ENCODE data around the gene CYTH4. TPM values are rescaled to one million over a fixed set of nuclear protein-coding genes. Genes with fewer than 3 reads are reported as not detected.

The CYTH4 gene
- polyA plus RNA-seq, 1 experiment, result not detected

DNA sequence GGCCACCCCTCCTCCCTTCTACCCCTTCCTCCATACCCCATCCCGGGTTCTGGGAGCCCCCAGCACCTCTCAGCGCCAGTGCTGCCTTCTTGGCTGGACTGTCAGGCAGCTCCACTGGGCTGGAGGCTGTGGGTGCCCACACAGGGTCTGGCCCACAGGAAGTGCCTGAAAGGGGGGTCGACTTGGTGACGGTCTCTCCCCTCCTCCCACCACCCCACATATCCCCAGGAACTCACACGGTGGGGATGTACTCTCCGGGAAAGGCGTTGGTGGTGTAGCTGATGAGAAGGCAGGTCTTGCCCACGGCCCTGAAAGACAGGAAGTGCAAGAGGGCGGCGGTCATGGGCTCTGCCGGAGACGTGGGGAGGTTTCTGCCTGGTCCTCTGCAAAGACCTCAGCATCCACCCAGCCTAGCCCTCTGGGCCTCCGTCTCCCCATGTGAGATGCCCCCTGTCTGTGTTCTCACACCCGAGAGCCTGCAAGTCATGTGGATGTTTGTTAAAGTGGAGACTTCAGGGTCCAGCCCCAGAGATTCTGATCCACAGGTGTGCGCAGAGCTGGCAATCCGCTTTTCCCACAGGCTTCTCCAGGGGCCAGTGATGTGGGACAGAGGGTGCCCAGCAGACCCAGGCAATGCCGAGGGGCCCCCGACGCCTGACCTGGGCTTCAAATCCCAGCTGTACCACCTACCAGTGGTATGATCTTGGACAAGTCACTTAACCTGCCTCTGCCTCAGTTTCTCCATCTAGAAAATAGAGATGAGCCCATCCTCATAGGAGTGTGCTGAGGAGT is 40.8 kb upstream of the CYTH4 start:
- POLR2A ChIA-PET, result no interaction called here
- Histone ChIP-seq H3K36me3 (ENCODE audit: control insufficient read depth, insufficient read depth, low read length) (no peaks in the 10 kb centered on the region), H3K27me3 (ENCODE audit: control insufficient read depth, insufficient read depth, low read length) (no peaks in the 10 kb centered on the region), H3K4me3 (ENCODE audit: low read depth, low read length) (no peak overlapping the region)
- CTCF ChIA-PET, result interaction anchor here (1.2 to 6.9 kb wide), 3 partner anchors 12 to 43 kb away, joined by 3 to 83 read pairs (median 9); no protein-coding TSS in a partner anchor
- no peak for DNase-seq (ENCODE audit: low read depth)
- TF ChIP-seq, protein P1, sequence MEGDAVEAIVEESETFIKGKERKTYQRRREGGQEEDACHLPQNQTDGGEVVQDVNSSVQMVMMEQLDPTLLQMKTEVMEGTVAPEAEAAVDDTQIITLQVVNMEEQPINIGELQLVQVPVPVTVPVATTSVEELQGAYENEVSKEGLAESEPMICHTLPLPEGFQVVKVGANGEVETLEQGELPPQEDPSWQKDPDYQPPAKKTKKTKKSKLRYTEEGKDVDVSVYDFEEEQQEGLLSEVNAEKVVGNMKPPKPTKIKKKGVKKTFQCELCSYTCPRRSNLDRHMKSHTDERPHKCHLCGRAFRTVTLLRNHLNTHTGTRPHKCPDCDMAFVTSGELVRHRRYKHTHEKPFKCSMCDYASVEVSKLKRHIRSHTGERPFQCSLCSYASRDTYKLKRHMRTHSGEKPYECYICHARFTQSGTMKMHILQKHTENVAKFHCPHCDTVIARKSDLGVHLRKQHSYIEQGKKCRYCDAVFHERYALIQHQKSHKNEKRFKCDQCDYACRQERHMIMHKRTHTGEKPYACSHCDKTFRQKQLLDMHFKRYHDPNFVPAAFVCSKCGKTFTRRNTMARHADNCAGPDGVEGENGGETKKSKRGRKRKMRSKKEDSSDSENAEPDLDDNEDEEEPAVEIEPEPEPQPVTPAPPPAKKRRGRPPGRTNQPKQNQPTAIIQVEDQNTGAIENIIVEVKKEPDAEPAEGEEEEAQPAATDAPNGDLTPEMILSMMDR (IDR thresholded peaks at IDR 0.05; ENCODE audit: insufficient read depth, low read depth, low read length), result no peak

DNA sequence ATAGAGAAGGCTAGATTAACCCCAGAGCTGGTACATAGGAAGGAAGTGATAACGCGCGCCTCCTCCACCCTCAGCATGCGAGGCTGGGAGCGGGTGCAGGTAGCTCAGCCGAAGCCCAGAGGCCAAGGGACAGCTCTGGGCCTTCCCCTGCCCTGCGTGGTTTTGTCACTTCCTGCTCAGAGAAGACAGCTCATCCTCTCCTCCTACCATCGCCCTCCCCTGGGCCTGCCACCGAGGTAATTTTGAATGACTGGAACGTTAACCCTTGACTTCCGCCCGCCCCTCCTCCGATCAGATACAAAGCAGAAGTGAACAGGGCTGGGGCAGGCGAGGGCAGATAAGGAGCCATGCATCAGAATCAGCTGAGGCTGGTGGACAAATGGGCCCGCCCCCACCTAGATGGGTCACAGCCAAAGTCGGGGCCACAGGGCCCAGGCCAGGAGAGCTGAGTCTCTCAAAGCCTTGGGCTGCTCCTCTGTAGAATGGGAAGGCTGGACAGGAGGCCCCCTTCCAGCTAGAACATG is 39.9 kb upstream of the CYTH4 start:
- POLR2A ChIA-PET, result no interaction called here
- Histone ChIP-seq H3K4me3 (ENCODE audit: low read depth, low read length) (no peak overlapping the region), H3K27me3 (ENCODE audit: control insufficient read depth, insufficient read depth, low read length) (no peaks in the 10 kb centered on the region; the same call in 1 of the 2 replicates), H3K36me3 (ENCODE audit: control insufficient read depth, insufficient read depth, low read length) (no peaks in the 10 kb centered on the region)
- CTCF ChIA-PET, result interaction anchor here (1.0 to 6.9 kb wide), 4 partner anchors 13 to 44 kb away, joined by 3 to 83 read pairs (median 6); no protein-coding TSS in a partner anchor
- TF ChIP-seq, protein P1 (IDR thresholded peaks at IDR 0.05; ENCODE audit: insufficient read depth, low read depth, low read length), result no peak
- no peak for DNase-seq (ENCODE audit: low read depth)

DNA sequence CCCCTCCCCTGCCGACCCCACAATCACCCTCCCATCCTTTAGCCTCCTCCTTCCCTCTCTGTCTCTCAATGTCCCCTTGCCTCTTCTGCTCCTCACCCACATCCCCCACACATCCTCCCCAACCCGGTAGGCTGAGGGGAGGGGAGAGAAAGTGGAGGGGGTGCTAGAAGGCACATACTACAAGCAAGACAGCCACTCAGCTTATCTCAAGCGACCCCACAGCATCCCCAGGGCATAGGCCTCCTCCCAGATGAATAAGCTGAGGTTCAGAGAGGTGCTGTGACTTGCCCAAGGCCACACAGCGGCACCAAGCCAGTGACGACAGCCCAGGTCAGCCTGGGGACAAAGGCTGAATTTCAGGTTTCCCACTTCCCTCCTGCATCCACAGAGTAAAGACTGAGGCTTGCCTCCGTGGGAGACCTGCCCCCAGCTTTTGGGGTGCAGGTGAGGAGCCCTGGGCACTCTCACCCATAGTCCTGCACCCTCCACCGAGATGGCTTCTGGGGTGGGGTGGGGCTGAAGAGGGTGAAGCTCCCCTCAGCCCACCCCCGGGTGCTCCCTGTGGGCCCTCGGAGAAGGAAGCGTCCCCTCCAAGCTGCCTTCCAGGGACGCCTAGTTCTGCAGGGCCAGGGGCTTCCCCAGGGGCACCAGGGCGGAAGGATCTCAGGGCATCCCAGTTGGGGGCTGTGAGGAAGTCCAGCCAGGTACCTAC is 38.8 kb upstream of the CYTH4 start:
- no peak for DNase-seq (ENCODE audit: low read depth)
- TF ChIP-seq, protein P1 (IDR thresholded peaks at IDR 0.05; ENCODE audit: insufficient read depth, low read depth, low read length), result no peak
- ChIA-PET POLR2A (no interaction called here), CTCF (interaction anchor here (1.0 to 6.9 kb wide), 5 partner anchors 14 to 201 kb away, joined by 3 to 83 read pairs (median 7); no protein-coding TSS in a partner anchor)
- no peaks in the 10 kb centered on the region; the same call in 1 of the 2 replicates for H3K27me3 ChIP-seq (ENCODE audit: control insufficient read depth, insufficient read depth, low read length)
- H3K4me3 ChIP-seq (ENCODE audit: low read depth, low read length), result peak overlapping the region; percentile 39
- no peaks in the 10 kb centered on the region for H3K36me3 ChIP-seq (ENCODE audit: control insufficient read depth, insufficient read depth, low read length)

DNA sequence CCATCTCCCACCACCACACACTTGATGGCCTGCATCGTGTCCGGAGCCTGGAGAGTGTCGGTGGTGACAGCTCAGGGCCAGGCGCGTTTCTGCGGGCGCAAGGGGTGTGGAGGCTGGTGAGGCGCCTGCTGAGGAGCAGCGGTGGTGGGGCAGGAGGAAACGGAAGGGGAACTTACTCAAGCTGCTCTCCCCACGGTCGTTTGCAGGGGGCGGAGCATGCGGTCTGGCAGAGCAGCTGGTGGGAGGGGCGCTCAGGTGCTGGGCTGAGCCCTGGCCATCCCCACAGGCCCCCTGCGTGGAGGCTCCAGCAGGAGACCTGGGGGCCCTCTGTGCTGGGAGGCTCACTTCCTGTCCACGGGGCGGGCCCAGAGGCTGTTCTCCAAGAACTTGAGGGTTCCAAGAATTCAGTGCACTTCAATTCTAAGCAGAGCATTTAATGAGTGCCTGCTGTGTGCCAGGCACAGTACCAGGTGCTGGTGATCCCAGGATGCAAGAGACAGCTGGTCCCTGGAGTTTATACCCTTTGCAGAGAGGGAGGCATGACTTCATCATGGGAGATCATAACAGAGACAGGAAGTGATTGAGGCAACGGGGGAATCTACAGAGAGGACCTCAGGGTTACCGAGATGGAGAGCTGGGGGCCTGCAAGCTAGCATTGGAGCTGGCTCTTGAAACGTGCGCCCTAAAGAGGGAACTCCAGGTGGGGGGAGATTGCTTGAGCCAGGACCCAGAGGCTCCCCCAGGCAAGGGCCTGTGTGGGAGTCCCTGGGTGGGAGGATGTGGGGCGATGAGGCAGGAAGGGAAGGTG is 38.0 kb upstream of the CYTH4 start, which contains the start of gene RAC2:
TSS of gene RAC2 (minus strand) at position 156 of the 808 bp plus-strand sequence. CDS start at position 35, 121 bp downstream.
- TF ChIP-seq, protein P1 (IDR thresholded peaks at IDR 0.05; ENCODE audit: insufficient read depth, low read depth, low read length), result no peak
- Histone ChIP-seq H3K27me3 (ENCODE audit: control insufficient read depth, insufficient read depth, low read length) (no peaks in the 10 kb centered on the region; the same call in 1 of the 2 replicates), H3K36me3 (ENCODE audit: control insufficient read depth, insufficient read depth, low read length) (no peaks in the 10 kb centered on the region), H3K4me3 (ENCODE audit: low read depth, low read length) (peak within 1 kb of the TSS; percentile 39)
- ChIA-PET CTCF (interaction anchor here (0.6 to 6.9 kb wide), 6 partner anchors 16 to 200 kb away, joined by 3 to 83 read pairs (median 6); no protein-coding TSS in a partner anchor), POLR2A (no interaction called here)
- DNase-seq (ENCODE audit: low read depth), result no peak
